ENCODE measurements around the gene RTP1. TPM values are rescaled to one million over a fixed set of nuclear protein-coding genes. Genes with fewer than 3 reads are reported as not detected.

Gene RTP1
- total and polyA plus RNA-seq, 8 donors, result not detected

- no peak for TF ChIP-seq POLR2AphosphoS5 (IDR thresholded peaks at IDR 0.05)
- TF ChIP-seq EP300 (IDR thresholded peaks at IDR 0.05), result no peak
- no peak for TF ChIP-seq CTCF (IDR thresholded peaks at IDR 0.05)
- TF ChIP-seq POLR2A (IDR thresholded peaks at IDR 0.05), result no peak
- Histone ChIP-seq H3K27me3 (no peaks in the 10 kb centered on the region), H3K27ac (no peak overlapping the region), H3K36me3 (no peaks in the 10 kb centered on the region), H3K4me1 (peaks cover 0 to 7% (median 2%) of the 10 kb centered on the region in 4 donors), H3K9me3 (peaks cover 5 to 10% (median 9%) of the 10 kb centered on the region in 4 donors), H3K4me3 (no peak overlapping the region)
- intact Hi-C loops (cut with DNase I; ENCODE audit: low total_unique reads), result loop anchor here (5.0 kb wide), 1 partner anchor 310 kb away; no protein-coding TSS in a partner anchor
- WGBS, 5 donors, result 62 to 71% (median 66%) methylated on average over 6 of the region's 6 CpGs
- DNase-seq, result no peak
These were observed 34.9 kb upstream of the RTP1 start for GRCh38 chr3:187162265-187162953.

- H3K4me3 ChIP-seq, result no peak overlapping the region
- no peaks in the 10 kb centered on the region for H3K27me3 ChIP-seq
- H3K4me1 ChIP-seq, result peaks cover 0 to 11% (median 2%) of the 10 kb centered on the region in 4 donors
- intact Hi-C loops (cut with DNase I; ENCODE audit: low total_unique reads), result no loop called here
- no peaks in the 10 kb centered on the region for H3K36me3 ChIP-seq
- TF ChIP-seq CTCF (IDR thresholded peaks at IDR 0.05), result peak in 5 of 7 experiments; percentile 61 to 80 (median 72)
- TF ChIP-seq POLR2AphosphoS5 (IDR thresholded peaks at IDR 0.05), result no peak
- TF ChIP-seq EP300 (IDR thresholded peaks at IDR 0.05), result no peak
- peak in 1 of 2 donors; percentile 82 for DNase-seq
- peaks cover under 1 to 5% (median 2%) of the 10 kb centered on the region in 4 donors for H3K9me3 ChIP-seq
- H3K27ac ChIP-seq, result no peak overlapping the region
- 0 to 2% (median 0%) methylated on average over 3 of the region's 3 CpGs for WGBS, 5 donors
These were observed 32.1 kb upstream of the RTP1 start for GRCh38 chr3:187165144-187165543.

- TF ChIP-seq EP300 (IDR thresholded peaks at IDR 0.05), result no peak
- no peak for TF ChIP-seq POLR2AphosphoS5 (IDR thresholded peaks at IDR 0.05)
- no peak for TF ChIP-seq CTCF (IDR thresholded peaks at IDR 0.05)
- TF ChIP-seq POLR2A (IDR thresholded peaks at IDR 0.05), result no peak
- Histone ChIP-seq H3K9me3 (no peaks in the 10 kb centered on the region), H3K4me3 (no peak overlapping the region), H3K36me3 (no peaks in the 10 kb centered on the region), H3K27ac (no peak overlapping the region), H3K4me1 (peaks cover 0 to 11% (median 2%) of the 10 kb centered on the region in 4 donors), H3K27me3 (no peaks in the 10 kb centered on the region)
- intact Hi-C loops (cut with DNase I; ENCODE audit: low total_unique reads), result no loop called here
- 83 to 88% (median 87%) methylated on average over 8 of the region's 8 CpGs for WGBS, 5 donors
- DNase-seq, result no peak
These were observed 30.5 kb upstream of the RTP1 start for GRCh38 chr3:187166750-187167149.

- TF ChIP-seq POLR2A (IDR thresholded peaks at IDR 0.05) (no peak), EP300 (IDR thresholded peaks at IDR 0.05) (no peak), CTCF (IDR thresholded peaks at IDR 0.05) (no peak), POLR2AphosphoS5 (IDR thresholded peaks at IDR 0.05) (no peak)
- WGBS, 5 donors, result 71 to 87% (median 83%) methylated on average over 5 of the region's 5 CpGs
- no peaks in the 10 kb centered on the region for H3K27me3 ChIP-seq
- H3K4me1 ChIP-seq, result peaks cover 0 to 11% (median 2%) of the 10 kb centered on the region in 4 donors
- intact Hi-C loops (cut with DNase I; ENCODE audit: low total_unique reads), result no loop called here
- no peaks in the 10 kb centered on the region for H3K36me3 ChIP-seq
- H3K4me3 ChIP-seq, result no peak overlapping the region
- no peaks in the 10 kb centered on the region for H3K9me3 ChIP-seq
- H3K27ac ChIP-seq, result no peak overlapping the region
- DNase-seq, result no peak
These were observed 29.5 kb upstream of the RTP1 start for GRCh38 chr3:187167777-187168176.
